Cardiac muscle cell (in vitro differentiated cells and primary cell): ENCODE data around the gene ZBTB17. TPM values are rescaled to one million over a fixed set of nuclear protein-coding genes. Genes with fewer than 3 reads are reported as not detected.

ENCODE experiments used
- DNase-seq, 2 donors: peaks; one replicate each; pipeline versions ENCODE4 v3.0.0 to v3.0.0-alpha.2; 2010 to 2017; ENCODE audit warnings: low read depth in 1 of 2, low spot score in 1 of 2
- H3K27ac ChIP-seq: fragments of 200-600 bp; sonication (generic); 2 replicates; pipeline ENCODE4 v1.5.1; 2016
- H3K27me3 ChIP-seq: fragments of 200-600 bp; sonication (generic); 2 replicates; pipeline ENCODE4 v1.6.0; 2016; ENCODE audit warnings: control low read depth
- H3K36me3 ChIP-seq: fragments of 200-600 bp; sonication (generic); 2 replicates; pipeline ENCODE4 v1.5.1; 2016; ENCODE audit warnings: control low read depth
- H3K4me1 ChIP-seq: fragments of 200-600 bp; sonication (generic); 2 replicates; pipeline ENCODE4 v1.8.1; 2017; ENCODE audit warnings: low read depth, mild to moderate bottlenecking, mixed run types
- H3K4me3 ChIP-seq: fragments of 200-600 bp; sonication (generic); 2 replicates; pipeline ENCODE4 v1.5.1; 2016; ENCODE audit warnings: mild to moderate bottlenecking
- H3K9me3 ChIP-seq: fragments of 200-600 bp; sonication (generic); 2 replicates; pipeline ENCODE4 v1.5.1; 2017; ENCODE audit warnings: low read depth, mild to moderate bottlenecking, control low read depth
- polyA plus RNA-seq: library from polyadenylated mRNA; unstranded; fragments of >200 nt; fragmentation: Nextera tagmentation; extraction: Ambion mirVana; gene quantifications from 2 replicates; pipeline ENCODE4 v1.2.1, GENCODE V29; 2016
- total RNA-seq: library from RNA; depleted of rRNA; stranded (reverse); fragments of >200 nt; gene quantifications from 2 replicates; pipeline ENCODE4 v1.2.3, GENCODE V29; 2016
- TF ChIP-seq, protein P1 (sequence below): IDR thresholded peaks from 2 replicates; pipeline ENCODE4 v1.5.1; 2012; ENCODE audit warnings: low read depth, mild to moderate bottlenecking, low read length

ZBTB17 gene
- total and polyA plus RNA-seq, 2 experiments from 2014 or later, result 47.1 to 64.0 TPM

DNA sequence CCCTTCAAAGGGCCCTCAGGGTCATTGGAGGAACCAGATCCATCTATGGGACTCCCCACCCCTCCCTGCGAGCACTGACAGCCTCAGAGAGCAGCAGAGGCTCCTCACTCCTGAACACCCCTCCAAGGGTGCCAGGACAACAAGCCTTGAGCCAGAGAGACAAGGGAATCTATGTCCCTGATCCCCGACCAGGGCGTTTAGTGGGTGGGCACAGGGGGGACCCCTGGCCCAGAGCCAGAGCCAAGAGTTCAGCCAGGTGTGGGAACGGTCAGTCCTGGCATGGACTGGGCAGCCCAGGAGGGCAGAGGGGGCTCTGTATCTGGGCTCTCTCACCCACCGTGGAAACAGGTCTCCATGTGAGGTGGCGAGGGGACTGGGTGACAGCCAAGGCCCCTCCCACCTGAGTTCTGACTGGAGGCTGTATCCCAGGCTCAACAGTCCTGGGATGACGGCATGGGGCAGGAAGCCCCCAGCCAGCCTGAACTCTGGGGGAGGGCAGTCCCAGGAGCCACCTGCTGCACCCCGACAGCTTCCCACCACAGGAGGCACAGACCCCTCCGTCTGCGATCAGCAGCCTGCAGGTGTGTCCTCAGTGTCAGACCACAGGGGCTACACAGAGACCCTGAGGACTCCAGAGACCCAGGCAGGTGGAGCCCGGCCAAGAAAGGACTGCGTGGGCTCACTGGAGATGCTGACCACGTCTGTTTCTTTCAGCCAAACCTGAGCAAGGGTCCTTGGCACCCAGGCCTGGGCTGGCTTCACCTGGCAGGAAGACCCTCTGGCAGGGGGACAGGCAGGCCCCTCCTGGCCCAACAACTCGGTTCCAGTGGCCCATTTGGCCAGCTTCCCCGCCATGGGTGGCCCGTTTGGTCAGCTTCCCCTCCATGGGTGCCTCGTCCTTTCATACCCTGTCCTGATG lies 16.9 kb upstream of the ZBTB17 start:
- H3K36me3 ChIP-seq, result no peaks in the 10 kb centered on the region
- H3K4me1 ChIP-seq, result no peaks in the 10 kb centered on the region
- H3K27ac ChIP-seq, result no peak overlapping the region
- TF ChIP-seq, protein P1, sequence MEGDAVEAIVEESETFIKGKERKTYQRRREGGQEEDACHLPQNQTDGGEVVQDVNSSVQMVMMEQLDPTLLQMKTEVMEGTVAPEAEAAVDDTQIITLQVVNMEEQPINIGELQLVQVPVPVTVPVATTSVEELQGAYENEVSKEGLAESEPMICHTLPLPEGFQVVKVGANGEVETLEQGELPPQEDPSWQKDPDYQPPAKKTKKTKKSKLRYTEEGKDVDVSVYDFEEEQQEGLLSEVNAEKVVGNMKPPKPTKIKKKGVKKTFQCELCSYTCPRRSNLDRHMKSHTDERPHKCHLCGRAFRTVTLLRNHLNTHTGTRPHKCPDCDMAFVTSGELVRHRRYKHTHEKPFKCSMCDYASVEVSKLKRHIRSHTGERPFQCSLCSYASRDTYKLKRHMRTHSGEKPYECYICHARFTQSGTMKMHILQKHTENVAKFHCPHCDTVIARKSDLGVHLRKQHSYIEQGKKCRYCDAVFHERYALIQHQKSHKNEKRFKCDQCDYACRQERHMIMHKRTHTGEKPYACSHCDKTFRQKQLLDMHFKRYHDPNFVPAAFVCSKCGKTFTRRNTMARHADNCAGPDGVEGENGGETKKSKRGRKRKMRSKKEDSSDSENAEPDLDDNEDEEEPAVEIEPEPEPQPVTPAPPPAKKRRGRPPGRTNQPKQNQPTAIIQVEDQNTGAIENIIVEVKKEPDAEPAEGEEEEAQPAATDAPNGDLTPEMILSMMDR, result no peak
- no peaks in the 10 kb centered on the region for H3K27me3 ChIP-seq
- H3K4me3 ChIP-seq, result no peak overlapping the region
- H3K9me3 ChIP-seq, result no peaks in the 10 kb centered on the region
- DNase-seq, result no peak

DNA sequence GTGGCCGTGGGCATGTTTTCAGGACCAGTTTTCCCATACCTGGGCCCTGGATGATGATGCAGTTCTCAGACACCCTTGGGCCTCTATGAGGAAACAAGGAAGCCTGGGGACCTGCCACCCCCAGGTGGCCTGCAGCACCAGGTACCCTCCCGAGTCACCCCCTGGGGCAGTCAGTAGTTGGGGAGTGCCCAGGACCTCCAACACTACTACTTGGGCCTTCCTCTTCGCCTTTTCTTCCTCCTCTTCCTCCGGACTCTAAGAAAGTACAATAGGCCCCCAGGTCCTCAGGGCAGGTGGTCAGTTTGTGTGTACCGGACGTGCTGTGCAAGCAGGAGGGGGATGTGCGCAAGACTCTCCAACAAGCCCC lies 16.3 kb upstream of the ZBTB17 start:
- H3K36me3 ChIP-seq, result no peaks in the 10 kb centered on the region
- no peak for DNase-seq
- no peaks in the 10 kb centered on the region for H3K9me3 ChIP-seq
- H3K27me3 ChIP-seq, result no peaks in the 10 kb centered on the region
- no peak overlapping the region for H3K27ac ChIP-seq
- TF ChIP-seq, protein P1, result no peak
- H3K4me1 ChIP-seq, result no peaks in the 10 kb centered on the region
- no peak overlapping the region for H3K4me3 ChIP-seq

DNA sequence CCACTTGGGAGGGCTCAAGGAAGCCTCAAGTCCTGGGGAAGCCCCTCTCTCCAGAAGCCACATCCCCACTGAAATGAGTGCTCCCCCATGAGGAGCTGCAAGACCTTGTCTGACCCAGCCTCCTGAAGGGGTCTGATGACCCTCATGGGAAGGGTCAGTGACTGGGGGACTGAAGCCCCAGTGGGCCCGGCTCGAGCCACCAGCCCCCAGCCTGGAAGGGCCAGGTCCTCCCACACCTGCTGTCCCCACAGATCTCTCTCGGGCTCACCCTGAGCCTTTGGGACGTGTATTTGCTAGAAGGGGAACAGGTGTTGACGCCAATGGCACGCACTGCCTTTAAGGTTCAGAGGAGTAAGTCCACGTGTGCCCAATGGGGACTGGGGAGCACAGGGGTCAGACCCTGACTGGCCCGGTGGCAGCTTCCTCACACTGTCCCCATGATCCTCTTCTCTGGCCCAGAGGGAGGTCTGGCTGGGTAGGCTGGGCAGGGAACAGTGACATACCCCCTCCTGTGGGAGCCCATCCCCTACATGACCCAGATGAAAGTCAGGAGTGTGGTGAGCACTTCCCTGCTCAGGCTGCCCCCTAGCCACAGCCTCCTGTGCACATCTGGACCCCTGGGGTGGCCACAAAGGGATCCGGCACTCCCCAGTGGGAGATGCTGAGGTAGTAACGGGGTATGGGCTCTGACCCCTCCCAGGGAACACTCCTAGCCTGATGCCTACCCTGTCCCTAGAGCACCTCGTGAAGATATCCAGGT lies 15.7 kb upstream of the ZBTB17 start:
- TF ChIP-seq, protein P1, result no peak
- Histone ChIP-seq H3K27ac (no peak overlapping the region), H3K9me3 (no peaks in the 10 kb centered on the region), H3K4me3 (no peak overlapping the region), H3K4me1 (no peaks in the 10 kb centered on the region), H3K27me3 (no peaks in the 10 kb centered on the region), H3K36me3 (no peaks in the 10 kb centered on the region)
- DNase-seq, result no peak

DNA sequence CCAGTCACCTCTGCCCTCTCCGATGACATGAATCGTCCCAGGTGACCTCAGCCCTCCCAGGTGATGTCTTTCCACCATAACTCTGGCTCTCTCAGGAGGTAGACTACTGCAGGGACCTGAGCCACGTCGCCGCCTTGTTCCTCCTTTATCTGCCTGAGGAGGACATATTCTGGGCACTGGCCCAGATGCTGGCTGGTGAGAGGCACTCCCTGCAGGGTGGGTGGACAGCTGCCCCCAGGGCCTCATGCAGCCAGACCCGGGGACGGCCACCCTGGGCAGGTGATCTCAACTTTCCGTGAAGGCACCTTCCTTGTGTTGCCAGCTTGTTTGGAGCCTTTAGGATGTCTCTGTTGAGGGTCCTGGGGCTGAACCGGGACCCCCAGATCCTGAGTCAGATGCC lies 13.9 kb upstream of the ZBTB17 start:
- Histone ChIP-seq H3K27me3 (no peaks in the 10 kb centered on the region), H3K4me1 (no peaks in the 10 kb centered on the region), H3K4me3 (no peak overlapping the region), H3K27ac (no peak overlapping the region), H3K9me3 (no peaks in the 10 kb centered on the region), H3K36me3 (no peaks in the 10 kb centered on the region)
- TF ChIP-seq, protein P1, result no peak
- DNase-seq, result no peak

DNA sequence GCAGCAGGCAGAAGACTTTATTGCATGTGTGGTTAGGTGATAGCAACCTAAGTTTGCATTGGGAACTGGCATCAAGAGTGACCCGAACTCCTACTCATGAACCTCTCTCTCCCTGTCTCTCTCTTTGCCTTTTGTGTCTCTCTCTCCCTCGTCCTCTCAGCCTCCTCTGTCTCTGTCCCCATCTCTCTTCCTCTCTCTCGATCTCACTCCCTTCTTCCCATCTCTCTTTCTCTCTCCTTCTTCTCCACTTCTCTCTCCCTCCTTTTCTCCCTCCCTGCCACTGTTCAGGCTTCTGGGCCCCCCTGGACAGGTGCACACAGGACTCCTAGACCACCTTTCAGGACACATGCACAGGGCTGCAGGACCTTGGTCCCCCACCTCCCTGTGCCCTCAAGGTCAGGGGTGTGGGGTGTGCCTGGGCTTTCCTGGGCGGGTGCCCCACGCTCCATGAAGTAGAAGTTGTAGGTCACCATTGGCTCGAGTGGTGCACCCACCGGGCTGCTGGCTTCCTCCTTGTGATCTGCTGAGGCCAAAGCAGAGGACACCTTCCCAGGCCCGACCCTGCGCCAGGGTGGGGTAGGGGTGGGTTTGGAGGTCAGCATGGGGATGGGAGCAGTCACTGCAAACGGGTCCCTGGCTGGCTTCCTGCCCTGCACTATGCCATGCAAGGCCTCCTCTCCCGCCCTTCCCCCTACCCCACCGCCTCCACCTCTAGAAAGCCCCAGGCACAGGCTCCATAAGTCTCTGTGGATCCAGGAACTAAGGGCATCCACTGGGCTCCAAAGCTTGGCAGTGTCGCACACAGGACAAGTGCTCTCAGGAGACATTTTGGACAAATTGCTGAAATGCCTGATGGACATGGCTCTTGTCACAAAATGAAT lies 13.2 kb upstream of the ZBTB17 start:
- TF ChIP-seq, protein P1, result no peak
- DNase-seq, result no peak
- Histone ChIP-seq H3K27me3 (no peaks in the 10 kb centered on the region), H3K4me1 (no peaks in the 10 kb centered on the region), H3K4me3 (no peak overlapping the region), H3K27ac (no peak overlapping the region), H3K9me3 (no peaks in the 10 kb centered on the region), H3K36me3 (no peaks in the 10 kb centered on the region)
